ENCODE measurements around the gene PPP1R14D.
A peak's percentile ranks its signal among the peaks of the same experiment; 100 is the strongest.
"Not testable (repeated sequence)": the region's sequence is repeated elsewhere in the genome, so short reads cannot be mapped to it uniquely, and the experiment has no call there.

Gene PPP1R14D, protein sequence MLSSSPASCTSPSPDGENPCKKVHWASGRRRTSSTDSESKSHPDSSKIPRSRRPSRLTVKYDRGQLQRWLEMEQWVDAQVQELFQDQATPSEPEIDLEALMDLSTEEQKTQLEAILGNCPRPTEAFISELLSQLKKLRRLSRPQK

DNA sequence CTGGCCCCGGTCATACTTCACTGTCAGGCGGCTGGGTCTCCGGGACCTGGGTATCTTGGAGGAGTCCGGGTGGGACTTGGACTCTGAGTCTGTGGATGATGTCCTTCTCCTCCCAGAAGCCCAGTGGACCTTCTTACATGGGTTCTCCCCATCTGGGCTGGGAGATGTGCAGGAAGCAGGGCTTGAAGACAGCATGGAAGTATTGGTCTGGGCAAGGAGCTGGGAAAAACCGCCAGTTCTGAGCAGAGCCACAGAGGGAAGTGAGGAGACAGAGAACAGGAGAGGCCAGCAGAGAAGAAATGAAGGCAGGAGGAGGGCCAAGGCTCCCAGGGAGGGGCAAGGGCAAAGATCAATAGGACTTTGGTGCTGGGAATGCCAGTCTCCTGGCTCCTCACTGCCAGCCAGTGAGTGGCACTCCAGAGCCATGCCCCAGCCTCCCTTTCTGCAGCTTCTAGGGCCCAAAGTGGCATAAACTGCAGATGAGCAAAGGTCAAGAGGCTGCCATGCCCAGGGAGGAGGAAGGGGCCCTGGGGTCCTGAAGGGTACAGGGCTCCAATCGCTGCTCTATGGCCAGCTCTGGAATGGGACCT lies at the start of gene PPP1R14D:
Gene PPP1R14D (minus strand): TSS at position 262 of the 590 bp plus-strand sequence. CDS start 67 bp downstream, at position 195.
- no peak for DNase-seq

- DNase-seq, result no peak
Observed at GRCh38 chr15:40877694-40878093, 49.2 kb upstream of the PPP1R14D start.

GRCh38 chr15:40875991-40876730 lies 47.7 kb upstream of the PPP1R14D start:
- no peak for DNase-seq

GRCh38 chr15:40873694-40874561 lies 45.4 kb upstream of the PPP1R14D start, which contains the start of gene RHOV:
TSS of gene RHOV (minus strand) at chr15:40874234. CDS start at chr15:40874139, 95 bp downstream.
- peak; percentile 72 to 76 for DNase-seq

DNA sequence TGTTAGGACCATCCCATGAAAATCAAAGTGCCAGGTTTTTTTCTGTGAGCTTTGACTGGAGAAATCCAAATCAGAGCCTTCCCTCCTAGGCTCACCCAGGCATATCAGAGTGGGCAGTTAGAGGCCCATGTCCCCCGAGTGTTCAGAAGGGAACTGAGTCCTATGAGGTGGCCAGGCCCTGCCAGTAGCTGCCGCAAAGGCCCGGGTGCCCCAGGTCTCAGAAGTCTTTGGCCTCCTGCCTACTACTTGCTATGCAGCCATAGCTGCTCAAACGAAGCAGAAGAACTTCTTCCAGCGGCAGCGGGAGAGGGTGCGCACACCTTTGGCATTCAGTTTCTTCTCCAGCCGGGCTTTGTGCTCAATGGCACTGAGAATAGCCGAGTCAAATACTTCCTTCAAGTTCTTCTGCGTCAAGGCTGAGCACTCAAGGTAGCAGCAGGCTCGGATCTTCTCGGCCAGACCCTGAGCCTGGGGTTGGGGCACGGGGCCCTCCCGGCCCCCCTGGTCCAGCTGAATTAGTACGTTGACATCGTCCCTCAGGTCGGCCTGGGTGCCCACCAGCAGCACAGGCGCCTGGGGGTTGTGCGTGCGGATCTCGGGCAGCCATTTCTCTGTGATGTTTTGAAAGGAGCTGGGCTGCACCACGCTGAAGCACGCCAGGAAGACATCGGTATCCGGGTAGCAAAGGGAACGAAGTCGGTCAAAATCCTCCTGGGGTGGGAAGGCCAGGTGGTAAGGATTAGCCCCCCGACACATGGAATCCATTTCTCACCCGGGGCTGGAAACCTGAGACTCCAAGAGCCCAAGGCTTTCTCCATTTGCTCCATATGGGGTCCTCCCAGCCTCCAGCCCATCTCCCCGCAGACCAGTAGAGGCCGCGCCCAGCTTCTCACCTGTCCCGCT lies 44.5 kb upstream of the PPP1R14D start:
- no peak for DNase-seq

- DNase-seq, result peak in 1 of 2 experiments; percentile 45
Observed at GRCh38 chr15:40871749-40872617, 43.5 kb upstream of the PPP1R14D start.

DNA sequence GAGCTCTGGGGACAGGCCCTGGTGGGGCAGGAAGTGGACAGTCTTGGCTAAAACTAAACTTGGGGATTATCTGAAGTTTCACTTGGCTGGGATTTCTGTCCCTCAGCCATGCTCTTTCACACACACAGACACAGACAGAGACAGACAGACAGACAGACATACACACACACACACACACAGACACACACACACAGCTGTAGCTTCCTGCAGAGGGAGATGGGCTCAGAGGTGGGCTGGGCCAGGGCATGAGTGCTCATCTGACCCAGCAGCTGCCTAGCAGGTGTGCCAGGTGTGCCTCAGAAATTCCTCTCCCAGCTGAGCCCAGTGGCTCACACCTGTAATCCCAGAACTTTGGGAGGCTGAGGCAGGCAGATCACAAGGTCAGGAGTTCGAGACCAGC lies 42.2 kb upstream of the PPP1R14D start:
- DNase-seq, result no peak

DNA sequence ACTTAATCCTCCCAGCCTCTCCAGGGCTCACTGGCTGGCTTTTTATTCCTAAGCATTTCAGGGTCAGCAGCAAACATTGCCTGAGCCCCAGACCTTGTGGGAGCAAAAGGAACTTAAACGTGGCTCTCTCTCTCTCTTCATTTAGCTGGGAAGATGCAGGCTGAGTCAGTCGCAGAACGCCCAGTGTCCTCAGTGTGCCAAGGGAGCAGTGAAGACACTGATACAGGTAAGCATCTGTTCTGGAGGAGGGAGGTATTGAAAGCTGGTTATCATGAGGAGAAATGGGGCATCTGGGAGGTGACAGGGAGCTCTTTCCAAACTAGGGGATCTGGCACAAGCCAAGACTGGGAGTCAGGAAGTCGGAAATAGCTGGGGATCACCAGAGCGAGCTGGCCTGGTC lies 41.2 kb upstream of the PPP1R14D start:
- DNase-seq, result no peak

DNA sequence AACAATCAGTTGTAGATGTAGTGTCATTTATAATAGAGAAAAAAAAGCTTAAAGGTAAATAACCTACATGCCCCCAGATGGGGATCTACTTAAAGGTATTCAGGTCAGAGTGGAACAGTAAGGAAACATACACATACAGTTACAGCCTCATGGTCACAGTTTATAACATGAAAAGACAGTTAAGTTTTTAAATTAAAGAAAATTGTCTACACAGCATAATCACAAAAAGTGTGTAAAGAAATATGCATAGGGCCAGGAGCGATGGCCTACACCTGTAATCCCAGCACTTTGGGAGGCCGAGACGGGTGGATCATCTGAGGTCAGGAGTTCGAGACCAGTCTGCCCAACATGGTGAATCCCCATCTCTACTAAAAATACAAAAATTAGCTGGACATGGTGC lies 38.7 kb upstream of the PPP1R14D start:
- DNase-seq, result no peak

- DNase-seq, result no peak
Observed at GRCh38 chr15:40863660-40864270, 35.3 kb upstream of the PPP1R14D start.

- not testable (repeated sequence) for DNase-seq
Observed at GRCh38 chr15:40861147-40861546, 32.6 kb upstream of the PPP1R14D start.

DNA sequence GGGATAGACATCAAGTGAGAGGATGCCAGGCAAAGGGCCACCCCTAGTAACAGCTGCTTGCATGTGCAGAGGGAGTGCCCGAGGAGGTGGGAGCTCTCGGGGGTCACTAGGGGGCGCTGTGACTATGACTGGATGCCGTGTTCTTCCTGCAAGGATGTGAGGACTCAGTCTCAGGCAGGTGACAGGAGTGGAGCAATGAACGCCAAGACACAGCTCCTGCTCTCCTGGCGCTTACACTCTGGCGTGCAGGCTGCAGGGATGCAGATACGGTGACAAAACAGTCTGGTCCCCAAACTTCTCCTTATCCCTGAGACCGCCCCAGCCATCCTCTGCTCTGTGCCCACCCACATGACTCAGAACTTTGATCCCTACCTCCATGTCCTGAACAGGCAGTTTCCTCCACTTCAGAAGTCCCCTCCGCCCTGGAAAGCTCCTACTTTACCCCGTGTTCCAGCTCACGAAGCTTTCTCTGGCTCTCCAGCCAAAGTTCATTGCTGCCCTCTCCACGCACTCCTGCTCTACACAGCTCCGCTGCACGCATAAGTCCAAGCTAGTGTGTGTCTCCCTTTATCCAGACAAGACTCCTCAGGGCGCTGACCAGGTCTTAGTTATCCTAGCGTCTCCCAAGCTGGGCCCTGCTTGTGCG lies 30.8 kb upstream of the PPP1R14D start:
- DNase-seq, result peak; percentile 90 to 91

- no peak for DNase-seq
Observed at GRCh38 chr15:40858706-40859105, 30.2 kb upstream of the PPP1R14D start.

DNA sequence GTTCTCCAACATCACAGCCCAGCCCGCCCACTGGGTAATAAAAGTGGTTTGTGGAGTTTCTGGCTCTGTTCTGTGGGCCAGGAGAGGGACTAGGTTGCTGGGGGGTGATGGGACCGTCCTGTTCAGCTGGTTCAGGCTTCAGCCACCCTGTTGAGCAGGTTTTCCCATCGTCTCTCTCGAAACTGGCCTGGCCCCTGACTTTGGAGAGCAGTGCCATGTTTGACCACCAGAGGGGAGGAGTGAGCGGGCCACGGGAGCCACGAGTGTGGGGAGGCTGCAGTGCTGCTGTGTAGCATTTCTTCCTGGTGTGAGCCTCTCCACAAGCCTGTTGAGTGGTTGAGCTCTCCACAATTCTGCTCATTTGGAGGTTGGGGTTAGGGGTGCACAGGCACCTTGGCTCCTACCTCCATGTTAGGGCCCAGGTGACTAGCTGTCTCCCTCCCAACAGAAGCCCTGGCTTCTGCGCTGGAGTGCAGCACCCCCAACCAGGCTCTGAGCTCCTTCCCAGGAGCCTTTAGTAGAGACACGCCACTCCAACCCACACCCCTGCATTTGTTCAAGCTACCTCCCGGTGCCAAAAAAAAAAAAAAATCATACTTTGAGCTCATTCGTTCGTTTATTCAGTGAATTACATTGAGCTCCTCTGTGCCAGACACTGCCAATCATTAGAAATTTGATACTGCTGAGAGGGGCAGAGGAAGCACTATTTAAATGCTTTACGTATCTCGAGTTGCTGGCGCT lies 29.3 kb upstream of the PPP1R14D start:
- peak; percentile 91 to 94 for DNase-seq

GRCh38 chr15:40856746-40857145 lies 28.2 kb upstream of the PPP1R14D start:
- DNase-seq, result no peak

DNA sequence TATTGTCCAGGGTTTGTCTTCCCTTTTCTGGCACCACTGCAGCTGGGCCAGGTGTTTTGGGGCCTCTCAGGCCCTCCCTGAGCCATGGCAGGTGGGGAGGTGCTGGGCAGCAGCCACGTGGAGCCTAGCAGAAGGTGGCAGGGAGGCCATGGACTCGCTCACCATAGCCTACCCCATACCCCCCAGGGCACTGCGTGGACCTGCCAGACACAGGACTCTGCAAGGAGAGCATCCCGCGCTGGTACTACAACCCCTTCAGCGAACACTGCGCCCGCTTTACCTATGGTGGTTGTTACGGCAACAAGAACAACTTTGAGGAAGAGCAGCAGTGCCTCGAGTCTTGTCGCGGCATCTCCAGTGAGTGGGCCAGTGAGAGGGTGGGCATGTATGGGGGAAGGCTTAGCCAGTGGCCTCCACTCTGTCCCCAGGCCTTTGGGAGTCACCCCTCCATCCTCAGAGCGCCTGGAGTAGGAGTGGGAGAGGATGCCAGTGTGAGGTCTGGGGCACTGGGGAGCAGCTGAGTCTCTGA lies 27.3 kb upstream of the PPP1R14D start:
- DNase-seq, result no peak

GRCh38 chr15:40854161-40854560 lies 25.7 kb upstream of the PPP1R14D start:
- no peak for DNase-seq

- DNase-seq, result no peak
Observed at GRCh38 chr15:40853241-40853890, 24.9 kb upstream of the PPP1R14D start.
